Esophagus squamous epithelium (tissue), 4 donors: ENCODE data around the gene RAB6B.

Experiments used
- CTCF ChIP-seq, 6 experiments: fragments of 450-650 bp in 4 of 6; fragments of 200-600 bp in 2 of 6; sonication (generic) in 2 of 6; IDR thresholded peaks; one replicate each; pipeline ENCODE4 v1.5.1; 2016 to 2019; ENCODE audit warnings: antibody characterized with exemption in 6 of 6, mild to moderate bottlenecking in 4 of 6, moderate library complexity in 4 of 6
- POLR2A ChIP-seq, 4 donors: fragments of 450-650 bp; IDR thresholded peaks; one replicate each; pipeline ENCODE4 v1.6.1; 2017; ENCODE audit warnings: antibody characterized with exemption in 4 of 4, mild to moderate bottlenecking in 4 of 4, moderate library complexity in 3 of 4

- TF ChIP-seq CTCF (IDR thresholded peaks at IDR 0.05) (no peak), POLR2A (IDR thresholded peaks at IDR 0.05) (no peak)
These were observed 24.2 kb downstream of the RAB6B start for GRCh38 chr3:133871368-133872090.
